ENCODE results near the gene TMEM212.

- TF ChIP-seq ZNF274 (IDR thresholded peaks at IDR 0.05; ENCODE audit: low read depth, low read length) (no peak), SUZ12 (IDR thresholded peaks at IDR 0.05; ENCODE audit: extremely low read depth, insufficient read depth, insufficient read length) (no peak), YY1 (IDR thresholded peaks at IDR 0.05; ENCODE audit: insufficient read depth, insufficient read length) (no peak)
Measured at GRCh38 chr3:171906951-171907676, 64.0 kb downstream of the TMEM212 start.
